MV-4-11 (cell line): ENCODE results near the gene OCSTAMP.

ENCODE experiments used
- DNase-seq: peaks from one replicate; lab custom pipeline; 2025; lab: John Stamatoyannopoulos, UW

Gene OCSTAMP

DNA sequence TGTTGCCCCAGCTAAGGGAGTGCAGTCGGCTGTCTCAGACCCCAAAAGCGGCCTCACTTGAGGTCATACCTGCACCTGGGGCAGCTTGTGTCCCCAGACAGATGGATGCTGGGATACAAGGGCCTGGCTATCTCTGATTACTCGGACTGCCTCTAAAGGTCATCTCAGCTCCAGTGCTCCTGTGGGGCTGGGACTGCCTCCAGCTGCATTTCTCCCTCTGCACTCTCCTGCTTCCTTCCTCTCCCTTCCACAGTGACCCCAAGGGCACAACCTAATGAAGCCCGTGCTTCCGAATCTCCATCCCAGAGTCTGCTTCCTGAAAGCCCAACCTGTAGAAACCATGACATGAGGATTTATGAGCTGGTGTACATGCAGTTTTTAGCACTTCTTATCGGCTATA is 22.8 kb upstream of the OCSTAMP start:
- no peak for DNase-seq

DNA sequence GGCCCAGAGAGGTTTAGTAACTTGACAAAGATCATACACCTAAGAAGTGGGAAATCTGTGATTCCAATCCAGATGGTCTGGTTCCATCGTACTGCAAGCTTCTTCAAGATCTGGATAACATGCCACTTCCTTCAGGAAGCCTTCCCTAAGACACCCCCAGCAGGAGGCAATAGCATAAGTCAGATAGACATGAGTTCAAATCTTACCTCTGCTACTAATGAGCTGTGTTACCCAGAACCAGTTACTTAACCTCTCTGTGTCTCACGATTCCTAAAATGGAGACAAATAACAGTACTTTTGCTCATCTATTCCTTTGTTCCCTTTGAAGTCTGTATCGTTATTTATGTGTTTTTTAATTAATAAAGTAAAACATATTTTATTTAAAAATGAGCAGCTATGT is 22.3 kb upstream of the OCSTAMP start:
- DNase-seq, result no peak

- DNase-seq, result no peak
These were observed 21.7 kb upstream of the OCSTAMP start for GRCh38 chr20:46572153-46572552.

- no peak for DNase-seq
These were observed 21.0 kb upstream of the OCSTAMP start for GRCh38 chr20:46571418-46571817.

GRCh38 chr20:46570956-46571355 is 20.5 kb upstream of the OCSTAMP start:
- DNase-seq, result no peak

- no peak for DNase-seq
These were observed 19.5 kb upstream of the OCSTAMP start for GRCh38 chr20:46569961-46570360.

DNA sequence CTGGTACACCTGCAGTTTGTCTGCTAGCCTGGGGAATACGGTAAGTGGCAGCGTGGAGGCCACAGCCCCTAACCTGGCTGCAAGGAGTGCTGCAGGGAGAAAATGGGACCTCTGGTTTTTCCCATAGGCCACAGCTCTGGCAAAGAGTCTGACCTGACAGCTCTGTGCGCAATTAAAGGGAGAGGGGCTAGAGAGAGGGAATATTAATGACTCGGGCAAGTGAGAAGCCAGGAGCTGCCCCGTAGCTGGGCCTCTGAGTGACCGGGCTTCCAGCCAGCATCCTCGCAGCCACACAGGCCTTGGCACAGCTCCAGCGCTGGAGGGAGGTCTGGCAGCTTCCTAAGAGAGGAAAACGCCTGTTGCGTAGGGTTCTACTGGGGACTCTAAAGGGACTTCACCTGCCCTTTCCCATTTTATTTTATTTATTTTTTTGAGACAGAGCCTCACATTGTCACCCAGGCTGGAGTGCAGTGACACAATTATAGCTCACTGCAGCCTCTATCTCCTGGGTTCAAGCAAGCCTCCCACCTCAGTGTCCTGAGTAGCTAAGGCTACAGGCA is 18.2 kb upstream of the OCSTAMP start:
- no peak for DNase-seq

DNA sequence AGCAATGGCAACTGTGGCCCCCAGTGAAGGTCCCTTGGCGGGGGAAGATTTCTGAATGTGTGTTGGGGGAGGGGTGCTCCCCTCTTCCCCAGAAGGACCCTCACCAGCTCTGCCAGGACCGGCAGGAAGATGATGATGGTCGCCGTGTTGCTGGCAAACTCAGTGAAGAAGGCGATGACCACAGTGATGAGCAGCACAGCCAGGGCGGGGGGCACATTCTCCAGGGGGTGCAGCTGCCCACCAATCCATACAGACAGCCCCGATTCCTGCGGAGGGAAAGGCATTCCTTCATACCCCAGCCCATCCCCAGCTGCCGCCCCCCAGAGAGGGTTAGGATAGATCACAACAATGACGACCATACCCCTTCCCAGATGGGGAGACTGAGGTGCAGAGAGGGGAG is 15.7 kb upstream of the OCSTAMP start:
- no peak for DNase-seq

DNA sequence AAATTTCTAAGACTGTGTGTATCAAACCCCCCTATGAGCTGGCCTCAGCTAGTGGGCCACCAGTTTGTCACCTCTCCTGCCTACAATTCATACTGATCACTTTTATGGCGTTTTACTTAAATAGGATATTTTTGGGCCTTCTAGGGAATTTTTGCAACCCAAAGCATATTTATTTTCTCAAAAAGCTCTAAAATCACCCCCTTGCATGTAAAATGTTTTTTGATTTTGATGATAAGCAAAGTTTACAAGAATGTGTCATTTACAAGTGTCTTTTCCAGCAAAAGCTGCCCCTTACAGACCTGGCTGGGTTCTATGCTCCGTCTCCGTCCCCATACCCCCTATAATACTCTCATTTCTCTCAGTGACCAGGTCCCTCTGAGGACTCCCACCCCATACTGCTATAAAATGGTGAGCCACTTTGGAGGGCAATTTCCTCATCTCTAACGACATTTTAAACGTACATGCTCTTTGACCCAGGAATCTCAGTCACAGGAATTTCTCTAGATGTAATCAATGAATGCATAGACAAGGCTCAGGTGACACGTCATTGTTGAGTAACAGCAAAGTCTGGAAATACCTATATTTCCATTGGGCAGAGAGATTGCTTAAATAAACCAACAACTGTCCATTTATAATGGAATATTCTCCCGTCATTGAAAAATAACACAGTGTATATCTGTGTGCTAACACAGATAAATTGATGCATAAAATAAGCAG is 13.9 kb upstream of the OCSTAMP start:
- no peak for DNase-seq

DNA sequence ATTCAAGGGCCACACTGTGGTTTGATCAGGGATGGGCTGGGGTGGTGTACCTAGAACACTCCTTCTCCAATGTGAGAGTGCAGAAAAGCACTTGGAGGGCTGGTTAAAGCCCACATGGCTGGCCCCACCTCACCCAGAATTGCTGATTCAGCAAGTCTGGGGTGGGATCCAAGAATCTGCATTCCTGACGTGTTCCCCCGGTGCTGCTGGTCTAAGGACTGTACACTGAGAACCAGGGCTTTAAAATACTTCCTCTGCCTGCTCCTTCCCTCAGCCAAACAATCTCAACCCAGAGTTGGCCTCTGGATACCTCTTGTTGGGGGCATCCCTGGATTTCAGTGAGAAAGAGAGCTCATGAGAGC is 13.4 kb upstream of the OCSTAMP start:
- DNase-seq, result no peak

GRCh38 chr20:46563170-46563859 is 12.9 kb upstream of the OCSTAMP start:
- DNase-seq, result no peak

DNA sequence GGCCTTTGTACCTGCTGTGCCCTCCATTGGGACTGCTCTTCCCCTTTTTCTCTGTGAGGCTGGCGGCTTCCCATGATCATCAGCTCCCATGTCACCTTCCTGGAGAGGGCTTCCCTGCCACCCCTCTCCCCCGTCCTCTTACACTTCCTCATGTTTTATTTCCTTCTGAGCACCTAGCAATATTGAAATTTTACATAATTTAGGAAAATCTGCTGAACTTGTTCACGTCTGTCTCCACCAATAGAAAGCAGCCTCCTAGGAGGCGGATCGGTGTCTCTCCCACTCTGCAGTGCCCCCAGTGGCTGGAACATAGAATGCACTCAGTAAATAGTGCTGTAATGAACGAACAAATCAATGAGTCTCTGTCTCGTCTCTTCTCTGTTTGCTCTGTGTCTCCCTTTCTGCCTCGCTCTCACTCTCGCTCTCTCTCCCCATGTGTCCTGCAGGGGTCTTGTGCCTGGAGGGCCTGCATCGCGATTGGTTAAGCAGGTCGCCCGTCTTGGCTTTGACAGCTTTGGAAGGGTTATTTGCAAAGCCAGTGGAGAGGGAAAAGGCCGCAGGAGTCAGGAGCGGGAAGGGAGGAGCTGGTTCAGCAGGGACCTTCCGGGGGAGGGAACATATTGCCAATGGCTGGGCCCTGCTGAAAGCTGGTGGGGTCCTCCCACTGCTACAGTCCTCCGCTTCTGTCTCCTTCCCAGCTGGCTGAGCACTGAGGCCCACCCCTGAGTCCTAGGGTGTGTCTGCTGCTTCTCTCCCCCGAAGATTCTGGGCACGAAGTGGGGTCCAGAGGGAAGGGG is 12.1 kb upstream of the OCSTAMP start:
- peak; percentile 76 for DNase-seq

DNA sequence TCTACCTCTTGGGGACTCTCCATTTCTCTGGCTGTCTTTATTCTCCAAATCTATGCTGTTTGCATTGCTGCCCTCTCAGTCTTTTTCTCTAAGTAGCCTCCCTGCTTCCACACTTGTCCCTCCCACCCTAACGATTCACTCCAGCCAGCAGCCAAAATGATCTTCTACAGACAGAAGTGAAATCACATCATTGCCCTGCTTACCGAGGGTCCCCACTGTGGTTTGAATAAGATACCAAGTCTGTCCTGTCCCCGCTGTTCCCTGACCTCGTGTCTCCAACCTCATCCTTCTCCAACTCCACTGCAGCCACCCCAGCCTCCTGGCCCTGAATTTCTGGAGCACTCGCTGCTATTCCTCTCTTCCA is 11.5 kb upstream of the OCSTAMP start:
- no peak for DNase-seq

DNA sequence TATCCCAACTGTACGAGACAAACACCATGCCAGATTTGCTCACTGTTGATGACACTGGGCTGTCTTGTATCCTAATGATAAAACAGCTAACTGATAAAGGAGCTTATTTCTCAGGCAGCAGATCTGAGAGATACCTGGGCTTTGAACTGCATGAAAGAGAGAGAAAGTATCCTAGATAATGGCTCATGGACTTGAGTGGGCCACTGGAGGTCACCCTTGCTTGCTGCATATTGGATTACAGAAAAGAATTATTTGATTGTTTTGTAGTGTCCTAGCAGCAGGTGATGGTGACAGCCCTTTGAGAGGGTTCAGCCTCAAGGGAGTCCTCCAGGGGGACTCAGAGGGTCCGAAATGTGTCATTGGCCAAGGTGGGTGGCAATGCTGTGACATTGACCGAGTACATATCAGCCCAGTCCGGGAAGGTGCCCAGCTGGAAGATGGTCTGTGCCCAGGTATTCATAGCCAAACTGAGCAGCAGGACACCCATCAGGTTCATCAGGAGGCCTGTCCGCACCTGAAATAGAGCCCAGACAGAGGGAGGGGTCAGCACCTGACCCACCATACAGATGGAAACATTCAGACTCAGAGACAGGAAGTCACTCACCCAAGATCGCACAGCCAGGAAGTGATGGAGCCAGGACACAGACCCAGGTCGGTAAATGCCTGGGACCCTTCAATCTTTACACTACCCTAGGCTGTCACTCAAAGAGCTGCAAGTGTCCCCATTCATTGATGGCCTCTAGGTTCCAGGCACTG is 9.4 kb upstream of the OCSTAMP start:
- DNase-seq, result peak; percentile 44

DNA sequence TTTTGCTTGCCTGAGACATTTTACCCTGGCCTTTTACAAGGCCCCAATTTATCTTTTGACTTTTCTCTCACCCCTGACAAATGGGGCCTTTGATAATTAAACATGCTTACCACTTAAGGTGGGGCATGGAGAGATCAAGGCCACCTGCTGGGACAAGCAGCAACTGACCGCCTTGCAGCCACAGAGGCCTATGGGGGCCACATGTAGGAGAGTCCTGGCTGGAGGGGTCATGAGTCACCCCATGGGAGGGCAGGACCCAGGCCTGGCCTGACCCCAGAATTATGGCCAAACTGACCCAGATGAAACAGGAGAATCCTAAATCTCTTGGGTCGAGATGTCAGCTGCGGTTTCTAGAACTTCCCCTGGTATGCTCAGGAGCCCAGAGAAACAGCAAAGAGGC is 8.5 kb upstream of the OCSTAMP start:
- DNase-seq, result peak; percentile 31

DNA sequence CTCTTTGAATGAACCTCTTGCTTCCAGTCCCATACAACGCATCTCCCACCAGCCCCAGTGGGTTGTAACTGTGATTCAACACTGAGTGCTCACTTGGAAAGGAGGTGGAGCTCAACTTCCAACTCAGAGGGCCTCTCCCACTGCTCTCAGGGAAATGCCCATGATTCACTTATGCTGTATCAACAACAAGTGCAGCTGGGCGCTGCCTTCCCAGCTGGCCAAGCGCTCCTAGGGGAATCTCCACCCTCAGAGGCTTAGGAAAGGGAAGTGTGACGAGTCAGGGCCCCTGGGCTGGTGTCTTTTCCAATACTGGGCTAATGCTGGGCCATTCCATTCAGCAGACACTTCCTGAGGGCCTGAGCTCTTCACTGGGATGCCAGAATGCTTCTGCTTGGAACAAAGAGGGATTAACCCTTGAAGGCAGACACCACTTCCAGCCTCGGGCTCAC is 8.1 kb upstream of the OCSTAMP start:
- peak; percentile 22 for DNase-seq

DNA sequence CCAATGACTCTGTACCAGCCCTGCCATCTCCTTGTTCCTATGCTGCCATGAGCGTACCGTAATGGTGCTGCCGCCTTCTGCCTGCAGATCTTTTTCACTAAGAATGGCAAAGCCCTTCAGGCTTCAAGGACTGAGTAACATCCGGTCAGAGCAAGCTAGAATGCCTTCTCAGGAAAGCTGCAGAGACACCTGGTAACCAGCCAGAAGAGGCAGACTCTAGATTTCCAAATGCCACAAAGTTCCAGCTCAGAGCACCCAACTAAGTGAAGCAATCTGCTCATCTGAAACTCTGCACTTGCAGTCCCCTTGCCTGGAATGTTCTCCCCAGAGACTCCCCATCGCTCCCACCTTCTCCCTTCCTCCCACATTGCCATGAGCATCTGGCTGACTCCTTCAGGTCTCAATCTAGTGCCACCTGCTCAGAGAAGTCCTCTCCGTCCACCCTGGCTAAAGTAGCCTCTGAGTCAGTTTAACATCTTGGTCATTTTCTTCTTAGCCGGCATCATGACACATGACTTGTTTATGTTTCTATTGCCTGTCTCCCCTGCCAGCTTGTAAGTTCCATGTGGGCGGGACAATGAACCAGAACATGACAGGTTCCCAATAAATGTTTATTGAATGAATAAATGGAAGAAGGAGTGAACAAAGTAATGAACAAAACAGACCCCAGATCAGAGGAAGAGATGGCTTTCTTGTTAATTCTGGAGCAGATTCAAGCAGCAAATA is 6.9 kb upstream of the OCSTAMP start:
- DNase-seq, result peak; percentile 18

DNA sequence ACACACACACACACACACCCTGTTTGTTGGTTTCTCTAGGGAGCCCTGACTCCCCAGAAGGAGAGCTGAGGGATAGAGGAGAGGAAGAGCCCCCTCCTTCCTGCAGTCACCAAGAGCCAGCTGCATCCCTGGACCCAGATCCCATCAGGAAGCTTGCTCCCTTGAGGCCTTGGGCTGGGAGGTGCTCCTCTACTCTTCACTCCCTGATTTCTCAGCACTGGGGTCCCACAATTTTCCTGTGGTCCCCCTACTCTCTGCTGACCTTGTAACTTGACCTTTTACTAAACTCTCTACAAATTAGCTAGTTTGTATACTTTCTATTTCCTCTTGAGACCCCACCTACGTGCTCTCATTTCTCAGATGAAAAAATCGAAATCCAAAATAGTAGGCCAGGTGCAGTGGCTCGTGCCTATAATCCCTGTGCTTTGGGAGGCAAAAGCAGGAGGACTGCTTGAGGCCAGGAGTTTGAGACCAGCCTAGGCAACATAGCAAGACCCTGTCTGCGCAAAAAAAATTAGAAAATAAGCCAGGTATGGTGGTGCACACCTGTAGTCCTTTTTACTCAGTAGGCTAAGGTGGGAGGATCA is 5.0 kb upstream of the OCSTAMP start:
- DNase-seq, result no peak

DNA sequence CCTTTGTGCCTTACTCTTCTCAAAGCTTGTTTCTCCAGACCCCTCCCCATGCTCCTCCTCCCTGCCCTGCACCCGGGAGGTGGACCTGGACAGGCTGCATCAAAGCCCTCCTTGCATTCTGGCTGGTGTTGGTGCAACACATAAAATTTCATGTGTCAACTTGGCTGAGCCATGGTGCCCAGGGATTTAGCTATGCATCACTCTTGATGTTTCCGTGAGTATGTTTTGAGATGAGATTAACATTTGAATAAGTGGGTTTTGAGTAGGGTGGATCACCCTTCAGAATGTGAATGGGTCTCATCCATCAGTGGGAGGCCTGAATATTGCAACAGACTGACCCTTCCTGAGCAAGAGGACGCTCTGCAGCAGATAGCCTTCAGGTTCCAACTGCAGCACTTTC is 4.4 kb upstream of the OCSTAMP start:
- no peak for DNase-seq

DNA sequence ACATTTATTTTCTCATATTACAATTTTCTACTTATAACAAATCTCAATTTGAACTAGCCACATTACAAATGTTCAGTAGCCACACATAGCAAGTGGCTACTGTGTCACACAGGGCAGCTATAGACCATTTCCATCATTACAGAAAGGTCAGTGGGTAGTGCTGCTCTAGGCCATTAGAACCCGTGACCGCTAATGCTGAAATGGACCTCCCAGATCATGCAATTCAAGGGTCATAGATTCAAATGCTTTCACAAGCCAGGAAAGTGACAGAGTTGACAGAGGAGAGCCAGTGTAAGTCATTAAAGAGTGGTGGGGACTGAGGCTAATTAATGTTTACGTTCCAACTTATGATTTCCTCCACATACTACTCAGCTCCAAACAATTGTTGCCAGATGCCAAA is 3.5 kb upstream of the OCSTAMP start:
- DNase-seq, result no peak
